ENCODE measurements around the gene SNRPA.

DNA sequence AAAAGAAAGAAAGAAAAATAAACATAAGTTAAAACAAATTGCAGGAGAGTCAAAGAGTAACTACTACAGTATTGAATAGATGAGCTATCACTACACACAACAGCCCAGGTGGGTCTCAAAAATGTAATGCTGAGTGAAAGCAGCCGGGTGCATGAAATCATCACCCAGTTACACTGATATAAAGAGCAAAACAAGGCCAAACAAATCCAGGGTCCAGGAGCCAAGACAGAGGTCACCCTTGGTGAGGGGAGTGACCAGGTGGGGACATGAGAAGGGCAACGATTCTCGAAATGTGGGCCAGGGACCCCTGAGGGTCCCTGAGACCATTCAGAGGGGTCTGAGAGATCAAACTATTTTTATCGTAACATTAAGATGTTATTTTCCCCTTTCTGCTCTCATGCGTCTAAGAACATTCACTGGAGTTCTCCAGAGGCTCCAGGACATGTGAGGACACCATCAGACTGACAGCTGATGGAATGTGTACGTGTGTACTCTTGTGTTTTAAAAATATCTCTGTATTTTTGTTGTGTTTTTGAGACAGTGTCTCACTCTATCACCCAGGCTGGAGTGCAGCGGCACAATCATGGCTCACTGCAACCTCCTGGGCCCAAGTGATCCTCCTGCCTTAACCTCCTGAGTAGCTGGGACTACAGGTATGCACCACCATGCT lies 44.9 kb upstream of the SNRPA start:
- no peak for TF ChIP-seq POLR2A (IDR thresholded peaks at IDR 0.05)
- TF ChIP-seq, protein P1, sequence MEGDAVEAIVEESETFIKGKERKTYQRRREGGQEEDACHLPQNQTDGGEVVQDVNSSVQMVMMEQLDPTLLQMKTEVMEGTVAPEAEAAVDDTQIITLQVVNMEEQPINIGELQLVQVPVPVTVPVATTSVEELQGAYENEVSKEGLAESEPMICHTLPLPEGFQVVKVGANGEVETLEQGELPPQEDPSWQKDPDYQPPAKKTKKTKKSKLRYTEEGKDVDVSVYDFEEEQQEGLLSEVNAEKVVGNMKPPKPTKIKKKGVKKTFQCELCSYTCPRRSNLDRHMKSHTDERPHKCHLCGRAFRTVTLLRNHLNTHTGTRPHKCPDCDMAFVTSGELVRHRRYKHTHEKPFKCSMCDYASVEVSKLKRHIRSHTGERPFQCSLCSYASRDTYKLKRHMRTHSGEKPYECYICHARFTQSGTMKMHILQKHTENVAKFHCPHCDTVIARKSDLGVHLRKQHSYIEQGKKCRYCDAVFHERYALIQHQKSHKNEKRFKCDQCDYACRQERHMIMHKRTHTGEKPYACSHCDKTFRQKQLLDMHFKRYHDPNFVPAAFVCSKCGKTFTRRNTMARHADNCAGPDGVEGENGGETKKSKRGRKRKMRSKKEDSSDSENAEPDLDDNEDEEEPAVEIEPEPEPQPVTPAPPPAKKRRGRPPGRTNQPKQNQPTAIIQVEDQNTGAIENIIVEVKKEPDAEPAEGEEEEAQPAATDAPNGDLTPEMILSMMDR (IDR thresholded peaks at IDR 0.05): no peak

All from uterus (tissue), 2 donors.